NCI-H524 (cell line): ENCODE results near the gene ZNF860.
"Not testable (repeated sequence)": the region's sequence is repeated elsewhere in the genome, so short reads cannot be mapped to it uniquely, and the experiment has no call there.

Experiments used
- DNase-seq, 2 experiments: peaks; one replicate each; lab custom pipeline; 2025; lab: John Stamatoyannopoulos, UW

ZNF860 gene

GRCh38 chr3:31960793-31961431, 20.6 kb upstream of the ZNF860 start:
- peak; percentile 13 to 44 for DNase-seq

GRCh38 chr3:31962801-31963205, 18.7 kb upstream of the ZNF860 start:
- no peak for DNase-seq

- DNase-seq = no peak
Observed at GRCh38 chr3:31966978-31967591, 14.5 kb upstream of the ZNF860 start.

GRCh38 chr3:31967592-31967991, 14.0 kb upstream of the ZNF860 start:
- no peak for DNase-seq

DNA sequence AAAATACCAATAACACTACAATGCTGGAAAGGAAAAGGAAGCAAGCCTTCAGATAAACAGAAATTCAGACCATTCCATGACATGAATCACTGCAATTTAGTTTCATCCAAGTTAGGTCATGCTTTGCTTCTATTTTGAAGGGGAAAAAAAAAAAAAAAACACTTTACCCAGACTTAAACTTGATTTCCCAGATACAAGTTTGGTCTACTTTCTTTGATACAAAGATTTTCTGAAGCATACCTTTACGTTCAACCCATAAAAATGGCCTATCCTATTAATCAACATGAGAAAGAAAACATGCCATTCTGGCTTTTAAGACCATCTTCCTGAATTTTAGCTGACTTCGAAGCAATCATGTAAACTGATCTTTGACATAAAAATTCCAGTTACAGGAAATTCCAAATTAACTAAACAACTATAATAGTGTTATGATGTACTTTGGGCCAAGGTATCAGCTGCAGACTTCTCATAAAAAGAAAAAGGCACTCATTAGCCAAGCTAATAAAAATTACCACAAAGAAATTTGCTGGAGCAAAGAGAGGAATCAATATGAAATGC, 13.1 kb upstream of the ZNF860 start:
- no peak for DNase-seq

- no peak for DNase-seq
Observed at GRCh38 chr3:31968927-31969418, 12.6 kb upstream of the ZNF860 start.

DNA sequence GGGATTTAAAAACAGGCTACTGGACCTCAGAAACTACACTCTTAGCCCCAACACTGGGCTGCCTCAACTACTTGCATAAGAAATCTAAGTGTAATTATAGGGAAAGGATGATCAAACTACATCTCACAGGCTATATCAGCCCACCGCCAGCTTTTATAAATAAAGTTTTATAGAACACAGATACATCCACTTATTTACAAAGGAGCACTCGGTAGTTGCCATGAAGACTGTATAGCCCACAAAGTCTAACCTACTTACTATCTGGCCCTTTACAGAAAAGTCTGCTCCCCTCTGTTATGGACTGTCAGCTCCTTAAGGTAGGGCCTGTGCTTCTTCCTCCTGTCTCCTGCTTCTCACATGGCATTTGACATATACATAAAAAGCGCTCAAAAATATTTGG, 9.9 kb upstream of the ZNF860 start:
- no peak for DNase-seq

DNA sequence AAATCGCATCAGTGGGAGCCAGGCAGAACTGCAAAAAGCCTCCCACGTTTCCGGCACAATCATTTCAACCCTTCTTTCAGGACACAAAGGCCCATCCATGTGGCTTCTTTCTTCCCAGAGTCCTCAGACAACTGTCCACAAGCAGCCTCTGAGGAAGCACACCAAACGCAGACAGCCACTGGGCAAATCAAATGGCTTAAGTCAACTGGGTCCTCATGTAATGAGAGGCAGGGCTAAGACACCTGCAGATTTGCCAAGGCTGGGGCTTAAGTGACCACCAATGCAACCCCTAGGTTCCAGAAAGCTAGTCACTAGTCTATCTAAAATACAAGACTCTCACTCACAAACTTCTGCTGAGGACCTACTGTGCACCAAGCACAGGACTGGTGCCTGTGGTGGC, 8.5 kb upstream of the ZNF860 start:
- DNase-seq = no peak

- DNase-seq = no peak
Observed at GRCh38 chr3:31973837-31974236, 7.7 kb upstream of the ZNF860 start.

- no peak for DNase-seq
Observed at GRCh38 chr3:31974471-31974870, 7.1 kb upstream of the ZNF860 start.

DNA sequence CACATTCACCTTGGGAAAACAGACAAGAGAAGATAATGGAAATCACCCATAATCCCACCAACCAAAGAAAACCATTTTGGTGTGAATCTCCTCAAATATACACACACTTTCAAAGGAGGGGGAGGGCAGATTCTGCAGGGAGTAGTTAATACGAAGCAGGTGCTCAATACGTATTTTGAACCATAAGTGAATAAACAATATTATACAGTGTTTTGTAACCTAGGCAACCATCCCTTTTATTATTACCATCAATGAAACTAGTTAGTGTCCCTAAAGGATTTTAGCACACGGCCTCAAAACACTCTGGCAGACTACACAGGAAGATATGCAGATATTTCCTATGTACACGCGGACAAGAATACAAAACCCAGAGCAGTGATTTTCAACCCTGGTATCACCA, 6.6 kb upstream of the ZNF860 start:
- no peak for DNase-seq

DNA sequence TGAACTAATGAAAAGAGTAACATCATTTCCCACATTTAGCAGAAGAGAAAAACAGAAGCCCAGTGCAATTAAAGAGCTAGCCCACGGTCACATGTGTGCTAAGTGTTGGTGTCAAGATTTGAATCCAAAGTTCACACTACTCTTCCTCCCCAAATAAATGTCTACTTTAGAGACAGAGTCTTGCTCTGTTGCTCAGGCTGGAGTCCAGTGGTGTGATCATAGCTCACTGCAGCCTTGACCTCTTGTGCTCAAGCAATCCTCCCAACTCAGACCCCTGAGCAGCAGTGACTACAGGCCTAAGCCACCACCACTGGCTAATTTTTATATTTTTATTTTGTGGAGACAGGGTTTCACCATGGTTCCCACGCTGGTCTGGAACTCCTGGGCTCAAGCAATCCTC, 5.2 kb upstream of the ZNF860 start:
- no peak for DNase-seq

- DNase-seq = no peak
Observed at GRCh38 chr3:31977736-31978135, 3.8 kb upstream of the ZNF860 start.

GRCh38 chr3:31978553-31978952, 3.0 kb upstream of the ZNF860 start:
- DNase-seq = no peak

GRCh38 chr3:31979001-31979697, 2.4 kb upstream of the ZNF860 start:
- DNase-seq = no peak

GRCh38 chr3:31980530-31981205, 882 bp upstream of the ZNF860 start:
- DNase-seq = peak; percentile 40 to 67

DNA sequence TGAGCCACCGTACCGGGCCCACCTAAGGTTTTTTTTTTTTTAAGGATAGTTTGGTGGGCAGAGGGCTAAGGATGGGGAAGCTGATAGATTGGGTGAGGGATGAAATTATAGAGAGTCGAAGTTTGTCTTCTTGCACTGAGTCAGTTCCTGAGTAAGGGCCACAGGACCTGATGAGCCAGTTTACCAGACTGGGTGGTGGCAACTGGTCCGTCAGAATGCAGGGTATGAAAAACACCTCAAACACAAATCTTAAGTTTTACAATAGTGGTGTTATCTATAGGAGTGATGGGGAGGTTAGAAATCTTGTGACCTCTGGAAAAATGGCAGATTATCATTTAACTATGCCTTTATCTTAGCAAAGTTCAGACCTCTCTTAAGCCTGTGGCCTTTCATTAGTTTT, 2.8 kb downstream of the ZNF860 start:
- DNase-seq = no peak

DNA sequence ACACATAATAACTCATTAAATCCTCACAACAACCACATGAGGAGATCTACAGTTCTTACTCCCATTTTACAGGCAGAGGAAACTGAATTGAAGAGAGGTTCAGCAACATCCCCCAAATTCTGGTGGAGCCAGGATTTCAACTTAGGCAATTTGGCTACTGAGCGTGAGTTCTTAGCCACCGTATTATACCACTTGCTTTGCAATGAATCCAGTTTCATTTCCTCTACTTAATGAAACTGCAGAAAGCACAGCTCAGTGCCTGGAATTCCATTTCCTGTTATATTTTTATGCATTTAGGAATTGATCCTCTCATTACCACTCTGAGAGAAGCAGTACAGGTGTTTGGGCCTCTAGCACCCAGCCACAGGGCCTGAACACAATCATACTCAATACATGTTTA, 4.3 kb downstream of the ZNF860 start:
- no peak for DNase-seq

GRCh38 chr3:31988271-31988670, 6.7 kb downstream of the ZNF860 start:
- no peak for DNase-seq

DNA sequence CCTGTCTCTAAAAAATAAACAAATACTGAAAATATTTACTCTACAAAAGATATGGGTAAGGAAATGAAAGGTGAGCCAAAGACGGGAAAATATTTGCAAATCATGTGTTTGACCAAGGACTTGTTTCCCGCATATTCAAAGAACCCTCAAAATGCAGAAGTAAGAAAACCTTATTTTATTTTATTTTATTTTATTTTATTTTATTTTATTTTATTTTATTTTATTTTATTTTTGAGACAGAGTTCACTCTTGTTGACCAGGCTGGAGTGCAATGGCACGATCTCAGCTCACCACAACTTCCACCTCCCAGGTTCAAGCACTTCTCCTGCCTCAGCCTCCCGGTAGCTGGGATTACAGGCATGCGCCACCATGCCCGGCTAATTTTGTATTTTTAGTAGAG, 11.4 kb downstream of the ZNF860 start:
- DNase-seq = not testable (repeated sequence)

GRCh38 chr3:31993843-31994242, 12.3 kb downstream of the ZNF860 start:
- DNase-seq = no peak

DNA sequence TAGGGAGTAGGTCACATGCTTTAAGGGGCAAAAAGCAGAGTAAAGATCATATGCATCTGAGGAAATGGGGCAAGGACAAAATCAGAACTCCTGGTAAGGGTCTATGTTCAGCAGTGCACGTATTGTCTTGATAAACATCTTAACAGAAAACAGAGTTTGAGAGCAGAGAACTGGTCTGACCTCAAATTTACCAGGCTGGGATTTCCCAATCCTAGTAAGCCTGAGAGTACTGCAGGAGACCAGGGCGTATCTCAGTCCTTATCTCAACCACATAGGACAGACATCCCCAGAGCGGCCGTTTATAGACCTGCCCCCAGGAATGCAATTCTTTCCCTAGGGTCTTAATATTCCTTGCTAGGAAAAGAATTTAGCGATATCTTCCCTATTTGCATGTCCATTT, 13.5 kb downstream of the ZNF860 start:
- not testable (repeated sequence) for DNase-seq
